SK-N-SH treated with all-trans-retinoic acid at 6 μM for 48 hours (cell line): ENCODE data around the gene ZBTB40.

Source experiments
- ATAC-seq: fragments of 200-7000 bp; cut with Tn5 transposase; 3 replicates; pipeline ENCODE4 v1.9.1; 2020; ENCODE audit warnings: mild to moderate bottlenecking, moderate library complexity
- ARNTL ChIP-seq: fragments of 450-650 bp; formaldehyde crosslinking; IDR thresholded peaks from 2 replicates; pipeline ENCODE4 v1.5.0; 2020; ENCODE audit warnings: low read depth, mild to moderate bottlenecking, moderate library complexity, borderline replicate concordance
- BACH2 ChIP-seq: fragments of 250-450 bp; sonication (Bioruptor Pico); IDR thresholded peaks from 2 replicates; pipeline ENCODE4 v1.9.0; 2021; ENCODE audit warnings: mild to moderate bottlenecking, borderline replicate concordance
- CSDC2 ChIP-seq: fragments of 250-450 bp; sonication (Bioruptor Pico); IDR thresholded peaks from 2 replicates; pipeline ENCODE4 v1.5.0; 2020; ENCODE audit warnings: mild to moderate bottlenecking, moderate library complexity
- ESRRG ChIP-seq: fragments of 250-450 bp; sonication (Bioruptor Pico); IDR thresholded peaks from 2 replicates; pipeline ENCODE4 v1.6.1; 2021; ENCODE audit warnings: mild to moderate bottlenecking
- GLIS3 ChIP-seq: fragments of 250-450 bp; sonication (Bioruptor Pico); IDR thresholded peaks from 2 replicates; pipeline ENCODE4 v1.5.0; 2020; ENCODE audit warnings: mild to moderate bottlenecking, moderate library complexity
- ISL1 ChIP-seq: fragments of 250-450 bp; sonication (Bioruptor Pico); IDR thresholded peaks from 2 replicates; pipeline ENCODE4 v2.1.2; 2022; ENCODE audit warnings: mild to moderate bottlenecking, moderate library complexity
- OSR1 ChIP-seq: fragments of 250-450 bp; sonication (Bioruptor Pico); IDR thresholded peaks from 2 replicates; pipeline ENCODE4 v1.8.0; 2022; ENCODE audit warnings: moderate library complexity, mild to moderate bottlenecking, inconsistent platforms
- PPARA ChIP-seq: fragments of 250-450 bp; sonication (Bioruptor Pico); IDR thresholded peaks from 2 replicates; pipeline ENCODE4 v1.5.0; 2020; ENCODE audit warnings: mild to moderate bottlenecking, borderline replicate concordance
- RARB ChIP-seq: fragments of 250-450 bp; sonication (Bioruptor Pico); IDR thresholded peaks from 2 replicates; pipeline ENCODE4 v1.8.0; 2021; ENCODE audit warnings: mild to moderate bottlenecking, moderate library complexity
- SNAI2 ChIP-seq: fragments of 250-450 bp; sonication (Bioruptor Pico); IDR thresholded peaks from 2 replicates; pipeline ENCODE4 v1.5.0; 2020; ENCODE audit warnings: mild to moderate bottlenecking, moderate library complexity
- TCF4 ChIP-seq: fragments of 250-450 bp; sonication (Bioruptor Pico); IDR thresholded peaks from 2 replicates; pipeline ENCODE4 v1.8.0; 2021; ENCODE audit warnings: mild to moderate bottlenecking, moderate library complexity, borderline replicate concordance
- TOX ChIP-seq: fragments of 250-450 bp; sonication (Bioruptor Pico); IDR thresholded peaks from 2 replicates; pipeline ENCODE4 v1.8.0; 2021; ENCODE audit warnings: mild to moderate bottlenecking, moderate library complexity, borderline replicate concordance
- ZFP3 ChIP-seq: fragments of 250-450 bp; sonication (Bioruptor Pico); IDR thresholded peaks from 2 replicates; pipeline ENCODE4 v1.5.0; 2020; ENCODE audit warnings: mild to moderate bottlenecking, moderate library complexity
- ZFP30 ChIP-seq: fragments of 450-650 bp; formaldehyde crosslinking; IDR thresholded peaks from 2 replicates; pipeline ENCODE4 v1.5.0; 2022; ENCODE audit warnings: mild to moderate bottlenecking, moderate library complexity
- ZNF565 ChIP-seq: fragments of 450-650 bp; formaldehyde crosslinking; conservative IDR thresholded peaks from 2 replicates; pipeline ENCODE4 v1.5.0; 2020; ENCODE audit warnings: low read depth, mild to moderate bottlenecking, moderate library complexity
- ZNF70 ChIP-seq: fragments of 450-650 bp; formaldehyde crosslinking; IDR thresholded peaks from 2 replicates; pipeline ENCODE4 v1.5.0; 2020; ENCODE audit warnings: mild to moderate bottlenecking, moderate library complexity
- ZNF8 ChIP-seq: fragments of 450-650 bp; formaldehyde crosslinking; IDR thresholded peaks from 2 replicates; pipeline ENCODE4 v1.5.0; 2020; ENCODE audit warnings: mild to moderate bottlenecking, moderate library complexity
- TF ChIP-seq, protein P1 (sequence below): fragments of 250-450 bp; sonication (Bioruptor Pico); IDR thresholded peaks from 2 replicates; pipeline ENCODE4 v1.8.0; 2021; ENCODE audit warnings: low read depth, mild to moderate bottlenecking, moderate library complexity, borderline replicate concordance
- TF ChIP-seq, protein P2 (sequence below): fragments of 250-450 bp; sonication (Bioruptor Pico); IDR thresholded peaks from 2 replicates; pipeline ENCODE4 v1.5.0; 2020; ENCODE audit warnings: mild to moderate bottlenecking, moderate library complexity
- TF ChIP-seq, protein P3 (sequence below): fragments of 250-450 bp; sonication (Bioruptor Pico); IDR thresholded peaks from 2 replicates; pipeline ENCODE4 v1.8.0; 2020; ENCODE audit warnings: mild to moderate bottlenecking, moderate library complexity, borderline replicate concordance
- TF ChIP-seq, protein P4 (sequence below): fragments of 250-450 bp; sonication (Bioruptor Pico); IDR thresholded peaks from 2 replicates; pipeline ENCODE4 v1.5.1; 2021; ENCODE audit warnings: mild to moderate bottlenecking, moderate library complexity
- TF ChIP-seq, protein P5 (sequence below): fragments of 250-450 bp; sonication (Bioruptor Pico); IDR thresholded peaks from 2 replicates; pipeline ENCODE4 v1.5.1; 2020; ENCODE audit warnings: low read depth, mild to moderate bottlenecking, moderate library complexity

Gene ZBTB40

DNA sequence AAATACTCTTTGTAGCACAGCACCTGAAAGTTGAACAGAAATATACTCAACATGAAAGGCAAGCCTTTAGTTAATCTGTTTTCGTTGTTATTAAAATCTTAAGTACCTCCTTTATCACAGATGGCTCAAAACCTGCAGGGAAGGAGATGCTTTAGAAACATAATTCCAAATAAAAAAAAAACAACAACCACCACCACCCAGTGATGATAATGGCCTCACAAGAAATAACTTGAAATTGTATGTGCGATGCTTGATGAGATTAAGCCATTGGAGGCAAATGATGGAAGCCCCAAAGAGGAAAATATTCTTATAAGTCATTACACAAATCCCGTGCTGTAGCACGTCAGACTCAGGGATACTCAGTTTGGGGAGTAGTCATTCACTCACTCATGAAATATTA, 24.9 kb upstream of the ZBTB40 start:
- TF ChIP-seq ESRRG (CRISPR knock-in tag) (no peak), TCF4 (CRISPR knock-in tag) (no peak), OSR1 (CRISPR knock-in tag) (no peak), ISL1 (no peak)
- TF ChIP-seq, protein P1, sequence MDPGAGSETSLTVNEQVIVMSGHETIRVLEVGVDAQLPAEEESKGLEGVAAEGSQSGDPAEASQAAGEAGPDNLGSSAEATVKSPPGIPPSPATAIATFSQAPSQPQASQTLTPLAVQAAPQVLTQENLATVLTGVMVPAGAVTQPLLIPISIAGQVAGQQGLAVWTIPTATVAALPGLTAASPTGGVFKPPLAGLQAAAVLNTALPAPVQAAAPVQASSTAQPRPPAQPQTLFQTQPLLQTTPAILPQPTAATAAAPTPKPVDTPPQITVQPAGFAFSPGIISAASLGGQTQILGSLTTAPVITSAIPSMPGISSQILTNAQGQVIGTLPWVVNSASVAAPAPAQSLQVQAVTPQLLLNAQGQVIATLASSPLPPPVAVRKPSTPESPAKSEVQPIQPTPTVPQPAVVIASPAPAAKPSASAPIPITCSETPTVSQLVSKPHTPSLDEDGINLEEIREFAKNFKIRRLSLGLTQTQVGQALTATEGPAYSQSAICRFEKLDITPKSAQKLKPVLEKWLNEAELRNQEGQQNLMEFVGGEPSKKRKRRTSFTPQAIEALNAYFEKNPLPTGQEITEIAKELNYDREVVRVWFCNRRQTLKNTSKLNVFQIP = no peak
- TF ChIP-seq, protein P2, sequence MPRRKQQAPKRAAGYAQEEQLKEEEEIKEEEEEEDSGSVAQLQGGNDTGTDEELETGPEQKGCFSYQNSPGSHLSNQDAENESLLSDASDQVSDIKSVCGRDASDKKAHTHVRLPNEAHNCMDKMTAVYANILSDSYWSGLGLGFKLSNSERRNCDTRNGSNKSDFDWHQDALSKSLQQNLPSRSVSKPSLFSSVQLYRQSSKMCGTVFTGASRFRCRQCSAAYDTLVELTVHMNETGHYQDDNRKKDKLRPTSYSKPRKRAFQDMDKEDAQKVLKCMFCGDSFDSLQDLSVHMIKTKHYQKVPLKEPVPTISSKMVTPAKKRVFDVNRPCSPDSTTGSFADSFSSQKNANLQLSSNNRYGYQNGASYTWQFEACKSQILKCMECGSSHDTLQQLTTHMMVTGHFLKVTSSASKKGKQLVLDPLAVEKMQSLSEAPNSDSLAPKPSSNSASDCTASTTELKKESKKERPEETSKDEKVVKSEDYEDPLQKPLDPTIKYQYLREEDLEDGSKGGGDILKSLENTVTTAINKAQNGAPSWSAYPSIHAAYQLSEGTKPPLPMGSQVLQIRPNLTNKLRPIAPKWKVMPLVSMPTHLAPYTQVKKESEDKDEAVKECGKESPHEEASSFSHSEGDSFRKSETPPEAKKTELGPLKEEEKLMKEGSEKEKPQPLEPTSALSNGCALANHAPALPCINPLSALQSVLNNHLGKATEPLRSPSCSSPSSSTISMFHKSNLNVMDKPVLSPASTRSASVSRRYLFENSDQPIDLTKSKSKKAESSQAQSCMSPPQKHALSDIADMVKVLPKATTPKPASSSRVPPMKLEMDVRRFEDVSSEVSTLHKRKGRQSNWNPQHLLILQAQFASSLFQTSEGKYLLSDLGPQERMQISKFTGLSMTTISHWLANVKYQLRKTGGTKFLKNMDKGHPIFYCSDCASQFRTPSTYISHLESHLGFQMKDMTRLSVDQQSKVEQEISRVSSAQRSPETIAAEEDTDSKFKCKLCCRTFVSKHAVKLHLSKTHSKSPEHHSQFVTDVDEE (CRISPR knock-in tag) = no peak
- no peak for ATAC-seq

DNA sequence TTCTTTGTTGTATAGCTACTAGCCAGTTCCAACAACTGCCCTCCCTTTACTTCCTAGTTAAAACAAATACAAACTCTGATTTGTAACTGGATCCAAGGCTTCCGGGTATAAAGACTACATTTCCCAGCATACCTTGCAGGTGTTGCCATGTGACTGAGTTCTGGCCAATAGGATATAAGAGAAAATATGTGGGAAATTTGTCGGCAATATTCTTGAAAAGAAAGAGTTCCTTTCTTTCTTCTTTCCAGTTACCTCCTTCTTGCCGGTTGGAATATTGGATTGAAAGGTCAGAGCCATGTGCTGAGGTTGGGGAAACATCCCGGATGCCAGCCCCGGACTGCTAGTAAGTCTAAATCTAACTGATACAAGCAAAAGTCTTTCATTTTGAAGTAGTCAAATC, 23.0 kb upstream of the ZBTB40 start:
- peak; percentile 76 for ATAC-seq
- no peak for TF ChIP-seq ARNTL (CRISPR knock-in tag)
- TF ChIP-seq GLIS3 (CRISPR knock-in tag) = no peak
- TF ChIP-seq TOX = no peak
- TF ChIP-seq ZNF8 (CRISPR knock-in tag) = no peak
- no peak for TF ChIP-seq CSDC2
- TF ChIP-seq ESRRG (CRISPR knock-in tag) = no peak
- TF ChIP-seq PPARA (CRISPR knock-in tag) = no peak
- TF ChIP-seq ZFP30 (CRISPR knock-in tag) = no peak
- TF ChIP-seq ZNF565 (CRISPR knock-in tag) = no peak
- TF ChIP-seq TCF4 (CRISPR knock-in tag) = no peak
- TF ChIP-seq, protein P3, sequence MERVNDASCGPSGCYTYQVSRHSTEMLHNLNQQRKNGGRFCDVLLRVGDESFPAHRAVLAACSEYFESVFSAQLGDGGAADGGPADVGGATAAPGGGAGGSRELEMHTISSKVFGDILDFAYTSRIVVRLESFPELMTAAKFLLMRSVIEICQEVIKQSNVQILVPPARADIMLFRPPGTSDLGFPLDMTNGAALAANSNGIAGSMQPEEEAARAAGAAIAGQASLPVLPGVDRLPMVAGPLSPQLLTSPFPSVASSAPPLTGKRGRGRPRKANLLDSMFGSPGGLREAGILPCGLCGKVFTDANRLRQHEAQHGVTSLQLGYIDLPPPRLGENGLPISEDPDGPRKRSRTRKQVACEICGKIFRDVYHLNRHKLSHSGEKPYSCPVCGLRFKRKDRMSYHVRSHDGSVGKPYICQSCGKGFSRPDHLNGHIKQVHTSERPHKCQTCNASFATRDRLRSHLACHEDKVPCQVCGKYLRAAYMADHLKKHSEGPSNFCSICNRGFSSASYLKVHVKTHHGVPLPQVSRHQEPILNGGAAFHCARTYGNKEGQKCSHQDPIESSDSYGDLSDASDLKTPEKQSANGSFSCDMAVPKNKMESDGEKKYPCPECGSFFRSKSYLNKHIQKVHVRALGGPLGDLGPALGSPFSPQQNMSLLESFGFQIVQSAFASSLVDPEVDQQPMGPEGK = no peak
- TF ChIP-seq ISL1 = no peak
- no peak for TF ChIP-seq SNAI2
- no peak for TF ChIP-seq ZNF70 (CRISPR knock-in tag)
- no peak for TF ChIP-seq ZFP3

DNA sequence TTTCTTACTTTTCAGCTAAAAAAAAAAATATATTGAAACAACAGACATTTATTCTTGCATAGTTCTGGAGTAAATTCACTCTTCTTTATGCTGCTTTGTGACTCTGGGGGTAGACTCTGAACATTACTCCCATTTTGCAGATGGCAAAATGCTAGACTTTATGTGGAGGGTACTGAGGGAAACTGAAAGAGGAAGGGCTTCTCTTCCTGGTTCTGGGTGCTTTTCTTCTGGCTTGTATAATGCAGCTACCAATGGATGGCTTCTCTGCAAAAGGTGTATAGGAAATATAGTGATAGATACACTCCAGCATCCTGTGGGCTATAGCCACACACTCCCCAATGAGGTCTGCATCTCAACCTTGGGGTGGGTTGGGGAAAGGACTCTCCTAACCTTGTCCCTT, 19.7 kb upstream of the ZBTB40 start:
- no peak for ATAC-seq
- TF ChIP-seq, protein P4, sequence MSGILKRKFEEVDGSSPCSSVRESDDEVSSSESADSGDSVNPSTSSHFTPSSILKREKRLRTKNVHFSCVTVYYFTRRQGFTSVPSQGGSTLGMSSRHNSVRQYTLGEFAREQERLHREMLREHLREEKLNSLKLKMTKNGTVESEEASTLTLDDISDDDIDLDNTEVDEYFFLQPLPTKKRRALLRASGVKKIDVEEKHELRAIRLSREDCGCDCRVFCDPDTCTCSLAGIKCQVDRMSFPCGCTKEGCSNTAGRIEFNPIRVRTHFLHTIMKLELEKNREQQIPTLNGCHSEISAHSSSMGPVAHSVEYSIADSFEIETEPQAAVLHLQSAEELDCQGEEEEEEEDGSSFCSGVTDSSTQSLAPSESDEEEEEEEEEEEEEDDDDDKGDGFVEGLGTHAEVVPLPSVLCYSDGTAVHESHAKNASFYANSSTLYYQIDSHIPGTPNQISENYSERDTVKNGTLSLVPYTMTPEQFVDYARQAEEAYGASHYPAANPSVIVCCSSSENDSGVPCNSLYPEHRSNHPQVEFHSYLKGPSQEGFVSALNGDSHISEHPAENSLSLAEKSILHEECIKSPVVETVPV (CRISPR knock-in tag) = no peak
- TF ChIP-seq ZNF565 (CRISPR knock-in tag) = no peak
- TF ChIP-seq, protein P5, sequence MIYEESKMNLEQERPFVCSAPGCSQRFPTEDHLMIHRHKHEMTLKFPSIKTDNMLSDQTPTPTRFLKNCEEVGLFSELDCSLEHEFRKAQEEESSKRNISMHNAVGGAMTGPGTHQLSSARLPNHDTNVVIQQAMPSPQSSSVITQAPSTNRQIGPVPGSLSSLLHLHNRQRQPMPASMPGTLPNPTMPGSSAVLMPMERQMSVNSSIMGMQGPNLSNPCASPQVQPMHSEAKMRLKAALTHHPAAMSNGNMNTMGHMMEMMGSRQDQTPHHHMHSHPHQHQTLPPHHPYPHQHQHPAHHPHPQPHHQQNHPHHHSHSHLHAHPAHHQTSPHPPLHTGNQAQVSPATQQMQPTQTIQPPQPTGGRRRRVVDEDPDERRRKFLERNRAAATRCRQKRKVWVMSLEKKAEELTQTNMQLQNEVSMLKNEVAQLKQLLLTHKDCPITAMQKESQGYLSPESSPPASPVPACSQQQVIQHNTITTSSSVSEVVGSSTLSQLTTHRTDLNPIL (CRISPR knock-in tag) = no peak
- TF ChIP-seq, protein P3 = no peak
- TF ChIP-seq ZFP30 (CRISPR knock-in tag) = no peak
- TF ChIP-seq PPARA (CRISPR knock-in tag) = no peak
- TF ChIP-seq RARB (CRISPR knock-in tag) = no peak
- TF ChIP-seq BACH2 (CRISPR knock-in tag) = no peak
